SK-N-SH treated with all-trans-retinoic acid at 6 μM for 48 hours (cell line): ENCODE results near the gene PTTG1IP.

ENCODE experiments used
- BACH2 ChIP-seq: fragments of 250-450 bp; sonication (Bioruptor Pico); IDR thresholded peaks from 2 replicates; pipeline ENCODE4 v1.9.0; 2021; ENCODE audit warnings: mild to moderate bottlenecking, borderline replicate concordance
- ZC3H10 ChIP-seq: fragments of 250-450 bp; sonication (Bioruptor Pico); IDR thresholded peaks from 2 replicates; pipeline ENCODE4 v1.5.1; 2021; ENCODE audit warnings: mild to moderate bottlenecking, moderate library complexity
- TF ChIP-seq, protein P1 (sequence below): fragments of 250-450 bp; sonication (Bioruptor Pico); IDR thresholded peaks from 2 replicates; pipeline ENCODE4 v1.5.1; 2020; ENCODE audit warnings: low read depth, mild to moderate bottlenecking, moderate library complexity

DNA sequence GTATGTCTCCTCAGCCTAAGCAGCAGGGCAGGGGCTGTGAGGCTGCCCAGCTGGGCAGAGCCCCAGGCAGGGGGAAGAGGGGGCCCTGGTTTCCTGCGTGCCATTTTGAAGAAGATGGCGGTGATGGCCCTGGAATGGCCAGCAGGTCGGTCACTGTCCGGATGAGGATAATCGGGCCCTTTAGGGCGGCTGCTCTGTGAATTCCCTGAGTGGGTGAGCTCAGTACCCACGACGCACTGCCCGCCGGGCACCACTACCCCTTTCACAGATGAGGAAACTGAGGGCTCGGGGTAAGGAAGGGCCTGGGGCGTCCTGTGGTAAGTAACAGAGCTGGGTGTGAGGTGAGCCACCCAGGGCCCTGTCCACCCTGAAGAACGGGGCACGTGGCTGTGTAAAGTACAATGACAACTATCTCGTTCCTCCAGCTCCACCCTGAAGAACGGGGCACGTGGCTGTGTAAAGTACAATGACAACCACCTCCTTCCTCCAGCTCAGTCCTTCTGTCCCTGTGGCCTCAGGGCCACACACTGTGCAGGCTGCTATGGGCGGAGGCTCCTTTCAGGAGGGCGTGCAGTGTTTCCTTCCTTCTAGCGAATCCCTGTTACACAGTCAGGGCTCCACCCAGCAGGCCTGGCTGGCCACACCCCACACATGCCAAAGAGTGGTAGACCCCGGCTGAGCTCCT, 24.0 kb upstream of the PTTG1IP start:
- TF ChIP-seq BACH2 (CRISPR knock-in tag) = no peak
- no peak for TF ChIP-seq ZC3H10 (CRISPR knock-in tag)
- TF ChIP-seq, protein P1, sequence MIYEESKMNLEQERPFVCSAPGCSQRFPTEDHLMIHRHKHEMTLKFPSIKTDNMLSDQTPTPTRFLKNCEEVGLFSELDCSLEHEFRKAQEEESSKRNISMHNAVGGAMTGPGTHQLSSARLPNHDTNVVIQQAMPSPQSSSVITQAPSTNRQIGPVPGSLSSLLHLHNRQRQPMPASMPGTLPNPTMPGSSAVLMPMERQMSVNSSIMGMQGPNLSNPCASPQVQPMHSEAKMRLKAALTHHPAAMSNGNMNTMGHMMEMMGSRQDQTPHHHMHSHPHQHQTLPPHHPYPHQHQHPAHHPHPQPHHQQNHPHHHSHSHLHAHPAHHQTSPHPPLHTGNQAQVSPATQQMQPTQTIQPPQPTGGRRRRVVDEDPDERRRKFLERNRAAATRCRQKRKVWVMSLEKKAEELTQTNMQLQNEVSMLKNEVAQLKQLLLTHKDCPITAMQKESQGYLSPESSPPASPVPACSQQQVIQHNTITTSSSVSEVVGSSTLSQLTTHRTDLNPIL (CRISPR knock-in tag) = no peak
